Measurements from ENCODE around the gene RANBP2.
"Not testable (repeated sequence)": the region's sequence is repeated elsewhere in the genome, so short reads cannot be mapped to it uniquely, and the experiment has no call there.

Gene RANBP2

GRCh38 chr2:108701806-108702205 is 17.5 kb upstream of the RANBP2 start:
- TF ChIP-seq, protein P1, sequence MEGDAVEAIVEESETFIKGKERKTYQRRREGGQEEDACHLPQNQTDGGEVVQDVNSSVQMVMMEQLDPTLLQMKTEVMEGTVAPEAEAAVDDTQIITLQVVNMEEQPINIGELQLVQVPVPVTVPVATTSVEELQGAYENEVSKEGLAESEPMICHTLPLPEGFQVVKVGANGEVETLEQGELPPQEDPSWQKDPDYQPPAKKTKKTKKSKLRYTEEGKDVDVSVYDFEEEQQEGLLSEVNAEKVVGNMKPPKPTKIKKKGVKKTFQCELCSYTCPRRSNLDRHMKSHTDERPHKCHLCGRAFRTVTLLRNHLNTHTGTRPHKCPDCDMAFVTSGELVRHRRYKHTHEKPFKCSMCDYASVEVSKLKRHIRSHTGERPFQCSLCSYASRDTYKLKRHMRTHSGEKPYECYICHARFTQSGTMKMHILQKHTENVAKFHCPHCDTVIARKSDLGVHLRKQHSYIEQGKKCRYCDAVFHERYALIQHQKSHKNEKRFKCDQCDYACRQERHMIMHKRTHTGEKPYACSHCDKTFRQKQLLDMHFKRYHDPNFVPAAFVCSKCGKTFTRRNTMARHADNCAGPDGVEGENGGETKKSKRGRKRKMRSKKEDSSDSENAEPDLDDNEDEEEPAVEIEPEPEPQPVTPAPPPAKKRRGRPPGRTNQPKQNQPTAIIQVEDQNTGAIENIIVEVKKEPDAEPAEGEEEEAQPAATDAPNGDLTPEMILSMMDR (IDR thresholded peaks at IDR 0.05; ENCODE audit: low read depth, low read length): no peak

GRCh38 chr2:108704871-108705270 is 14.4 kb upstream of the RANBP2 start:
- no peak overlapping the region for H3K4me3 ChIP-seq (ENCODE audit: low read depth, low read length)
- TF ChIP-seq, protein P1 (IDR thresholded peaks at IDR 0.05; ENCODE audit: low read depth, low read length): no peak

More at GRCh38 chr2:108701806-108702205, 17.5 kb upstream of the RANBP2 start:
- no peak overlapping the region for H3K4me3 ChIP-seq (ENCODE audit: low read depth, low read length)

- no peak overlapping the region for H3K4me3 ChIP-seq (ENCODE audit: low read depth, low read length)
- TF ChIP-seq, protein P1 (IDR thresholded peaks at IDR 0.05; ENCODE audit: low read depth, low read length): no peak
Observed at GRCh38 chr2:108707300-108707699, 12.0 kb upstream of the RANBP2 start.

- not testable (repeated sequence) for H3K4me3 ChIP-seq (ENCODE audit: low read depth, low read length)
Observed at GRCh38 chr2:108716971-108717370, 2.3 kb upstream of the RANBP2 start.

DNA sequence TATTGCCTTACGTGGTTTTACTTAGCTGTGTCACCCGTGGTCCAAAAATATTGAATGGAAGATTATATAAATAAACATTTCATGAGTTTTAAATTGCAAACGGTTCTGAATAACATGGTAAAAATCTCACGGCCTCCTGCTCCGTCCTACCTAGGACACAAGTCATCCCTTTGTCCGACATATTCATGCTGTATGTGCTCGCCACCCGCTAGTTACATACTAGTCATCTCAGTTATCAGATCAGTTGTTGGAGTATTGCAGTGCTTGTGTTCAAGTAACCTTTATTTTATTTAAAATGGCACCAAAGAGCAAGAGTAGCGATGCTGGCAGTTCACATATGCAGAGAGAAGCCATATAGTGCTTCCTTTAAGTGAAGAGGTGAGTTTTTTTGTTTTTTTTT is 6.8 kb downstream of the RANBP2 start:
- not testable (repeated sequence) for H3K4me3 ChIP-seq (ENCODE audit: low read depth, low read length)

GRCh38 chr2:108734656-108735055 is 15.4 kb downstream of the RANBP2 start:
- H3K4me3 ChIP-seq (ENCODE audit: low read depth, low read length): not testable (repeated sequence)

DNA sequence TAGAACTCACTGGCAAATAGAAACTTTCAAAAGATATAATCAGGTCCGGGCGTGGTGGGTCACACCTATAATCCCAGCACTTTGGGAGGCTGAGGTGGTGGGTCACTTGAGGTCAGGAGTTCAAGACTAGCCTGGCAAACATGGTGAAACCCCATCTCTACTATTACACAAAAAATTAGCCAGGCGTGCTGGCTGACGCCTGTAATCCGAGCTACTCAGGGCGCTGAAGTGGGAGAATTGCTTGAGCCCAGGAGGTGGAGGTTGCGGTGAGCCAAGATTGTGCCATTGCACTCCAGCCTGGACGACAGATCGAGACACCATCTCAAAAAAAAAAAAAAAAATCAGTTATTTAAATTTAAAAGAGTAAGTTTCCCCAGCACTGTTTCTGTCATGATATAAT is 38.7 kb downstream of the RANBP2 start:
- H3K4me3 ChIP-seq (ENCODE audit: low read depth, low read length): not testable (repeated sequence)

- not testable (repeated sequence) for H3K4me3 ChIP-seq (ENCODE audit: low read depth, low read length)
Observed at GRCh38 chr2:108762618-108763017, 43.3 kb downstream of the RANBP2 start.

GRCh38 chr2:108766671-108767070 is 47.4 kb downstream of the RANBP2 start:
- not testable (repeated sequence) for H3K4me3 ChIP-seq (ENCODE audit: low read depth, low read length)

DNA sequence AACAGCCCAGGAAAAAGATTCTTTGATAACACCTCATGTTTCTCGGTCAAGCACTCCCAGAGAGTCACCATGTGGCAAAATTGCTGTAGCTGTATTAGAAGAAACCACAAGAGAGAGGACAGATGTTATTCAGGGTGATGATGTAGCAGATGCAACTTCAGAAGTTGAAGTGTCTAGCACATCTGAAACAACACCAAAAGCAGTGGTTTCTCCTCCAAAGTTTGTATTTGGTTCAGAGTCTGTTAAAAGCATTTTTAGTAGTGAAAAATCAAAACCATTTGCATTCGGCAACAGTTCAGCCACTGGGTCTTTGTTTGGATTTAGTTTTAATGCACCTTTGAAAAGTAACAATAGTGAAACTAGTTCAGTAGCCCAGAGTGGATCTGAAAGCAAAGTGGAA is 48.6 kb downstream of the RANBP2 start:
- H3K4me3 ChIP-seq (ENCODE audit: low read depth, low read length): not testable (repeated sequence)

GRCh38 chr2:108776475-108776874 is 57.2 kb downstream of the RANBP2 start:
- H3K4me3 ChIP-seq (ENCODE audit: low read depth, low read length): no peak overlapping the region
- TF ChIP-seq, protein P1 (IDR thresholded peaks at IDR 0.05; ENCODE audit: low read depth, low read length): no peak

DNA sequence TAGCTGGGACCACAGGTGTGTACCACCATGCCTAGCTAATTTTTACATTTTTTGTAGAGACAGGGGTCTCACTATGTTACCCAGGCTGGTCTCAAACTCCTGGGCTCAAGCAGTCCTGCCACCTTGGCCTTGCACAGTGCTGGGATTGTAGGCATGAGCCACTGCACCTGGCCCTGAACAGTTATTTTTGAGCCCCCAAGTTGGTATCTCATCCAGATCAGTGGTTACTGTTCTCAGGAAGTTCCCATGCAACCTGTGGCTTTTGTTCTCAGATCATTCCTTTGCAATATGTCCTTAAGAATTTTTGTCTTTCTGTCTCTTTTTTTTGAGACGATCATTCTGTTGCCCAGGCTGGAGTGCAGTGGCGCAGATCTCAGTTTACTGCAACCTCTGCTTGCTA is 59.6 kb downstream of the RANBP2 start:
- TF ChIP-seq, protein P1 (IDR thresholded peaks at IDR 0.05; ENCODE audit: low read depth, low read length): no peak
- H3K4me3 ChIP-seq (ENCODE audit: low read depth, low read length): no peak overlapping the region

All from WI38 (cell line).